SK-N-SH treated with all-trans-retinoic acid at 6 μM for 48 hours (cell line): ENCODE measurements around the gene UROC1.

ENCODE experiments used
- ATAC-seq: fragments of 200-7000 bp; cut with Tn5 transposase; 3 replicates; pipeline ENCODE4 v1.9.1; 2020; ENCODE audit warnings: mild to moderate bottlenecking, moderate library complexity
- ARNTL ChIP-seq: fragments of 450-650 bp; formaldehyde crosslinking; IDR thresholded peaks from 2 replicates; pipeline ENCODE4 v1.5.0; 2020; ENCODE audit warnings: low read depth, mild to moderate bottlenecking, moderate library complexity, borderline replicate concordance
- CSDC2 ChIP-seq: fragments of 250-450 bp; sonication (Bioruptor Pico); IDR thresholded peaks from 2 replicates; pipeline ENCODE4 v1.5.0; 2020; ENCODE audit warnings: mild to moderate bottlenecking, moderate library complexity
- ESRRG ChIP-seq: fragments of 250-450 bp; sonication (Bioruptor Pico); IDR thresholded peaks from 2 replicates; pipeline ENCODE4 v1.6.1; 2021; ENCODE audit warnings: mild to moderate bottlenecking
- GLIS3 ChIP-seq: fragments of 250-450 bp; sonication (Bioruptor Pico); IDR thresholded peaks from 2 replicates; pipeline ENCODE4 v1.5.0; 2020; ENCODE audit warnings: mild to moderate bottlenecking, moderate library complexity
- OSR1 ChIP-seq: fragments of 250-450 bp; sonication (Bioruptor Pico); IDR thresholded peaks from 2 replicates; pipeline ENCODE4 v1.8.0; 2022; ENCODE audit warnings: moderate library complexity, mild to moderate bottlenecking, inconsistent platforms
- PPARA ChIP-seq: fragments of 250-450 bp; sonication (Bioruptor Pico); IDR thresholded peaks from 2 replicates; pipeline ENCODE4 v1.5.0; 2020; ENCODE audit warnings: mild to moderate bottlenecking, borderline replicate concordance
- RARB ChIP-seq: fragments of 250-450 bp; sonication (Bioruptor Pico); IDR thresholded peaks from 2 replicates; pipeline ENCODE4 v1.8.0; 2021; ENCODE audit warnings: mild to moderate bottlenecking, moderate library complexity
- ZC3H10 ChIP-seq: fragments of 250-450 bp; sonication (Bioruptor Pico); IDR thresholded peaks from 2 replicates; pipeline ENCODE4 v1.5.1; 2021; ENCODE audit warnings: mild to moderate bottlenecking, moderate library complexity
- ZFP30 ChIP-seq: fragments of 450-650 bp; formaldehyde crosslinking; IDR thresholded peaks from 2 replicates; pipeline ENCODE4 v1.5.0; 2022; ENCODE audit warnings: mild to moderate bottlenecking, moderate library complexity
- ZNF565 ChIP-seq: fragments of 450-650 bp; formaldehyde crosslinking; conservative IDR thresholded peaks from 2 replicates; pipeline ENCODE4 v1.5.0; 2020; ENCODE audit warnings: low read depth, mild to moderate bottlenecking, moderate library complexity
- ZNF8 ChIP-seq: fragments of 450-650 bp; formaldehyde crosslinking; IDR thresholded peaks from 2 replicates; pipeline ENCODE4 v1.5.0; 2020; ENCODE audit warnings: mild to moderate bottlenecking, moderate library complexity
- TF ChIP-seq, protein P1 (sequence below): fragments of 250-450 bp; sonication (Bioruptor Pico); IDR thresholded peaks from 2 replicates; pipeline ENCODE4 v1.5.1; 2020; ENCODE audit warnings: low read depth, mild to moderate bottlenecking, moderate library complexity
- TF ChIP-seq, protein P2 (sequence below): fragments of 250-450 bp; sonication (Bioruptor Pico); IDR thresholded peaks from 2 replicates; pipeline ENCODE4 v1.5.0; 2020; ENCODE audit warnings: mild to moderate bottlenecking, moderate library complexity
- TF ChIP-seq, protein P3 (sequence below): fragments of 250-450 bp; sonication (Bioruptor Pico); IDR thresholded peaks from 2 replicates; pipeline ENCODE4 v1.5.1; 2021; ENCODE audit warnings: mild to moderate bottlenecking, moderate library complexity
- TF ChIP-seq, protein P4 (sequence below): fragments of 250-450 bp; sonication (Bioruptor Pico); IDR thresholded peaks from 2 replicates; pipeline ENCODE4 v1.8.0; 2021; ENCODE audit warnings: low read depth, mild to moderate bottlenecking, moderate library complexity, borderline replicate concordance

The UROC1 gene

DNA sequence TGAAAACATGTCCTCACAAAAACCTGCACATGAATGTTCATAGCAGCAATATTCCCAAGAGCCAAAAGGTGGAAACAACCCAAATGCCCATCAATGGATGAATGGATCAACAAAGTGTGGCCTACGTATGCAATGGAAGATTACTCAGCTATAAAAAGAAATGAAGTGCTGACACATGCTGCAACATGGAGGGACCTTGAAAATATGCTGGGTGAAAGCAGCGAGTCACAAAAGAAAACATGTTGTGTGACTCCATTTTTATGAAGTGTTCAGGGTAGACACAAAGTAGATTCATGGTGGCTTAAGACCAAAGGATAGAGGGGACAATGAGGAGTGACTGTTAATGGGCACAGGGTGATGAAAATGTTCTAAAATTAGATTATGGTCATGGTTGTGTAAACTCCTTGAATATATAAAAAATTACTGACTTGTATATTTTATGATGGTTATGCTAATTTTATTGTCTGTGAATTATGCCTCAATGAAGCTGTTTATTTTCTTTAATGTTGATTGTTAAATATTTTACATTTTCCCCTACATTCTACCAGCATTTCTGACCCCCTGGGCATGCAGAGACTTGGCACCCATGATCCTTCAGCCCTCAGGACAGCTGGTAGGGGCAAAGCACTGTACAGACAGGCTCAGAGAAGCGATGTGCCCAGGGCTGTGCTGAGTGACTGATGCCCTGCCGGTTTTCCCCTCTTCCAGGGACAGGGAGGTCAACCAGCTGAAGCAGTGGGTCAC is 85.0 kb downstream of the UROC1 start:
- ATAC-seq, result no peak
- TF ChIP-seq ZNF565 (no peak), ARNTL (CRISPR knock-in tag) (no peak), RARB (no peak), CSDC2 (CRISPR knock-in tag) (no peak), GLIS3 (CRISPR knock-in tag) (no peak), ZNF8 (CRISPR knock-in tag) (no peak), ESRRG (no peak), ZC3H10 (no peak), OSR1 (no peak), PPARA (CRISPR knock-in tag) (no peak), ZFP30 (CRISPR knock-in tag) (no peak)
- TF ChIP-seq, protein P1, sequence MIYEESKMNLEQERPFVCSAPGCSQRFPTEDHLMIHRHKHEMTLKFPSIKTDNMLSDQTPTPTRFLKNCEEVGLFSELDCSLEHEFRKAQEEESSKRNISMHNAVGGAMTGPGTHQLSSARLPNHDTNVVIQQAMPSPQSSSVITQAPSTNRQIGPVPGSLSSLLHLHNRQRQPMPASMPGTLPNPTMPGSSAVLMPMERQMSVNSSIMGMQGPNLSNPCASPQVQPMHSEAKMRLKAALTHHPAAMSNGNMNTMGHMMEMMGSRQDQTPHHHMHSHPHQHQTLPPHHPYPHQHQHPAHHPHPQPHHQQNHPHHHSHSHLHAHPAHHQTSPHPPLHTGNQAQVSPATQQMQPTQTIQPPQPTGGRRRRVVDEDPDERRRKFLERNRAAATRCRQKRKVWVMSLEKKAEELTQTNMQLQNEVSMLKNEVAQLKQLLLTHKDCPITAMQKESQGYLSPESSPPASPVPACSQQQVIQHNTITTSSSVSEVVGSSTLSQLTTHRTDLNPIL (CRISPR knock-in tag), result no peak
- TF ChIP-seq, protein P2, sequence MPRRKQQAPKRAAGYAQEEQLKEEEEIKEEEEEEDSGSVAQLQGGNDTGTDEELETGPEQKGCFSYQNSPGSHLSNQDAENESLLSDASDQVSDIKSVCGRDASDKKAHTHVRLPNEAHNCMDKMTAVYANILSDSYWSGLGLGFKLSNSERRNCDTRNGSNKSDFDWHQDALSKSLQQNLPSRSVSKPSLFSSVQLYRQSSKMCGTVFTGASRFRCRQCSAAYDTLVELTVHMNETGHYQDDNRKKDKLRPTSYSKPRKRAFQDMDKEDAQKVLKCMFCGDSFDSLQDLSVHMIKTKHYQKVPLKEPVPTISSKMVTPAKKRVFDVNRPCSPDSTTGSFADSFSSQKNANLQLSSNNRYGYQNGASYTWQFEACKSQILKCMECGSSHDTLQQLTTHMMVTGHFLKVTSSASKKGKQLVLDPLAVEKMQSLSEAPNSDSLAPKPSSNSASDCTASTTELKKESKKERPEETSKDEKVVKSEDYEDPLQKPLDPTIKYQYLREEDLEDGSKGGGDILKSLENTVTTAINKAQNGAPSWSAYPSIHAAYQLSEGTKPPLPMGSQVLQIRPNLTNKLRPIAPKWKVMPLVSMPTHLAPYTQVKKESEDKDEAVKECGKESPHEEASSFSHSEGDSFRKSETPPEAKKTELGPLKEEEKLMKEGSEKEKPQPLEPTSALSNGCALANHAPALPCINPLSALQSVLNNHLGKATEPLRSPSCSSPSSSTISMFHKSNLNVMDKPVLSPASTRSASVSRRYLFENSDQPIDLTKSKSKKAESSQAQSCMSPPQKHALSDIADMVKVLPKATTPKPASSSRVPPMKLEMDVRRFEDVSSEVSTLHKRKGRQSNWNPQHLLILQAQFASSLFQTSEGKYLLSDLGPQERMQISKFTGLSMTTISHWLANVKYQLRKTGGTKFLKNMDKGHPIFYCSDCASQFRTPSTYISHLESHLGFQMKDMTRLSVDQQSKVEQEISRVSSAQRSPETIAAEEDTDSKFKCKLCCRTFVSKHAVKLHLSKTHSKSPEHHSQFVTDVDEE (CRISPR knock-in tag), result no peak
- TF ChIP-seq, protein P3, sequence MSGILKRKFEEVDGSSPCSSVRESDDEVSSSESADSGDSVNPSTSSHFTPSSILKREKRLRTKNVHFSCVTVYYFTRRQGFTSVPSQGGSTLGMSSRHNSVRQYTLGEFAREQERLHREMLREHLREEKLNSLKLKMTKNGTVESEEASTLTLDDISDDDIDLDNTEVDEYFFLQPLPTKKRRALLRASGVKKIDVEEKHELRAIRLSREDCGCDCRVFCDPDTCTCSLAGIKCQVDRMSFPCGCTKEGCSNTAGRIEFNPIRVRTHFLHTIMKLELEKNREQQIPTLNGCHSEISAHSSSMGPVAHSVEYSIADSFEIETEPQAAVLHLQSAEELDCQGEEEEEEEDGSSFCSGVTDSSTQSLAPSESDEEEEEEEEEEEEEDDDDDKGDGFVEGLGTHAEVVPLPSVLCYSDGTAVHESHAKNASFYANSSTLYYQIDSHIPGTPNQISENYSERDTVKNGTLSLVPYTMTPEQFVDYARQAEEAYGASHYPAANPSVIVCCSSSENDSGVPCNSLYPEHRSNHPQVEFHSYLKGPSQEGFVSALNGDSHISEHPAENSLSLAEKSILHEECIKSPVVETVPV (CRISPR knock-in tag), result no peak
- TF ChIP-seq, protein P4, sequence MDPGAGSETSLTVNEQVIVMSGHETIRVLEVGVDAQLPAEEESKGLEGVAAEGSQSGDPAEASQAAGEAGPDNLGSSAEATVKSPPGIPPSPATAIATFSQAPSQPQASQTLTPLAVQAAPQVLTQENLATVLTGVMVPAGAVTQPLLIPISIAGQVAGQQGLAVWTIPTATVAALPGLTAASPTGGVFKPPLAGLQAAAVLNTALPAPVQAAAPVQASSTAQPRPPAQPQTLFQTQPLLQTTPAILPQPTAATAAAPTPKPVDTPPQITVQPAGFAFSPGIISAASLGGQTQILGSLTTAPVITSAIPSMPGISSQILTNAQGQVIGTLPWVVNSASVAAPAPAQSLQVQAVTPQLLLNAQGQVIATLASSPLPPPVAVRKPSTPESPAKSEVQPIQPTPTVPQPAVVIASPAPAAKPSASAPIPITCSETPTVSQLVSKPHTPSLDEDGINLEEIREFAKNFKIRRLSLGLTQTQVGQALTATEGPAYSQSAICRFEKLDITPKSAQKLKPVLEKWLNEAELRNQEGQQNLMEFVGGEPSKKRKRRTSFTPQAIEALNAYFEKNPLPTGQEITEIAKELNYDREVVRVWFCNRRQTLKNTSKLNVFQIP, result no peak
